ENCODE results near the gene KCNIP4. TPM values are rescaled to one million over a fixed set of nuclear protein-coding genes. Genes with fewer than 3 reads are reported as not detected.

KCNIP4 gene
- total RNA-seq, 1 donor from 2014 or later: 0.17 TPM

- no peak for TF ChIP-seq CTCF (conservative IDR thresholded peaks at IDR 0.05; ENCODE audit: low read depth, low read length)
- no peak for DNase-seq (ENCODE audit: low read depth)
- H3K4me3 ChIP-seq (ENCODE audit: low read depth, low read length): no peak overlapping the region
These were observed 481.0 kb downstream of the KCNIP4 start for GRCh38 chr4:21467551-21467950.

- H3K4me3 ChIP-seq (ENCODE audit: low read depth, low read length): no peak overlapping the region
- TF ChIP-seq CTCF (conservative IDR thresholded peaks at IDR 0.05; ENCODE audit: low read depth, low read length): no peak
- no peak for DNase-seq (ENCODE audit: low read depth)
These were observed 491.3 kb downstream of the KCNIP4 start for GRCh38 chr4:21457086-21457840.

- no peak for TF ChIP-seq CTCF (conservative IDR thresholded peaks at IDR 0.05; ENCODE audit: low read depth, low read length)
- no peak overlapping the region for H3K4me3 ChIP-seq (ENCODE audit: low read depth, low read length)
- no peak for DNase-seq (ENCODE audit: low read depth)
These were observed 493.7 kb downstream of the KCNIP4 start for GRCh38 chr4:21454831-21455230.

- no peak for TF ChIP-seq CTCF (conservative IDR thresholded peaks at IDR 0.05; ENCODE audit: low read depth, low read length)
- no peak overlapping the region for H3K4me3 ChIP-seq (ENCODE audit: low read depth, low read length)
- DNase-seq (ENCODE audit: low read depth): no peak
These were observed 494.4 kb downstream of the KCNIP4 start for GRCh38 chr4:21454201-21454600.

GRCh38 chr4:21452931-21453330 lies 495.6 kb downstream of the KCNIP4 start:
- H3K4me3 ChIP-seq (ENCODE audit: low read depth, low read length): no peak overlapping the region
- DNase-seq (ENCODE audit: low read depth): no peak
- no peak for TF ChIP-seq CTCF (conservative IDR thresholded peaks at IDR 0.05; ENCODE audit: low read depth, low read length)

- no peak overlapping the region for H3K4me3 ChIP-seq (ENCODE audit: low read depth, low read length)
- DNase-seq (ENCODE audit: low read depth): peak; percentile 85
- no peak for TF ChIP-seq CTCF (conservative IDR thresholded peaks at IDR 0.05; ENCODE audit: low read depth, low read length)
These were observed 497.5 kb downstream of the KCNIP4 start for GRCh38 chr4:21451032-21451431.

- no peak for TF ChIP-seq CTCF (conservative IDR thresholded peaks at IDR 0.05; ENCODE audit: low read depth, low read length)
- no peak overlapping the region for H3K4me3 ChIP-seq (ENCODE audit: low read depth, low read length)
- DNase-seq (ENCODE audit: low read depth): no peak
These were observed 498.2 kb downstream of the KCNIP4 start for GRCh38 chr4:21450331-21450730.
